ENCODE measurements around the gene NAE1. TPM values are rescaled to one million over a fixed set of nuclear protein-coding genes. Genes with fewer than 3 reads are reported as not detected.

The NAE1 gene
- total and polyA plus RNA-seq, 2 donors (not counting 1 experiment from before 2014, with no cell fraction given), result 47.4 to 59.7 TPM

DNA sequence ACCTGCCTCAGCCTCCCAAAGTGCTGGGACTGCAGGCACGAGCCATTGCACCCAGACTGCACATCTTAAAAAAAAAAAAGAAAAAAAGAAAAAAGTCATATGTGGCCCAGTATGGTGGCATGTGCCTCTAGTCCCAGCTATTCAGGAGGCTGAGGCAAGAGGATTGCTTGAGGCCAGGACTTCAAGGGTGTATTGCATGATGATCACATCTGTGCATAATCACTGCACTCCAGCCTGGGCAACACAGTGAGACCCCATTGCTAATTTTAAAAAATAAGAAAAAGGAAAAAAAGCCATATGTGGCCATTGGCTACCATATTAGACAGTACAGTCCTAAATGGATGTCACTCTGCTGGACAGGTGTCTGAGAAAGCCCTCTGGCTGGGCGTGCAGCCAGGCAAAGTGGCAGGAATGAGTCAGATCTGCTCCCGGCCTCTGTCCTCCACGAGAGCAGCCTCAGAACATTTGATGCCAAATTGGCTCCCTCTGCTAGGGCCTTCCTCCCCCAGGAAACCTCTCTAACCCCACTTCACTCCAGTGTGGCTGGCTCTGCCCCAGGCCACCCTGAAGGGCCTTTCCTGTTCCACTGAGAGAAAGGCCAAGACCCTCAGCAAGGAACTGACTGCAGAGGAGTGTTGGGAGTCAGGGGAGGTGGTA lies 28.1 kb upstream of the NAE1 start:
- Histone ChIP-seq H3K27ac (ENCODE audit: insufficient read depth, low read length) (no peak overlapping the region), H4K20me1 (ENCODE audit: control insufficient read depth, extremely low read depth, insufficient read depth, low read length) (no peaks in the 10 kb centered on the region), H3K4me1 (ENCODE audit: control insufficient read depth, extremely low read depth, insufficient read depth, low read length) (no peaks in the 10 kb centered on the region), H3K27me3 (ENCODE audit: control insufficient read depth, insufficient read depth, low read length) (no peaks in the 10 kb centered on the region), H3K4me2 (ENCODE audit: extremely low read depth, insufficient read depth, low read length) (no peak overlapping the region), H3K79me2 (ENCODE audit: control insufficient read depth, insufficient read depth, low read length) (no peaks in the 10 kb centered on the region), H3K36me3 (ENCODE audit: control insufficient read depth, insufficient read depth, low read length) (no peaks in the 10 kb centered on the region), H3K9me3 (ENCODE audit: control insufficient read depth, insufficient read depth, low read depth, low read length) (no peaks in the 10 kb centered on the region), H2AFZ (ENCODE audit: low read length) (no peak overlapping the region), H3K9ac (ENCODE audit: insufficient read depth, low read length) (no peak overlapping the region), H3K4me3 (replicated peaks in 1 of 4; ENCODE audit: control extremely low read depth in 1 of 4, insufficient read depth in 1 of 4, low read depth in 3 of 4, low read length in 4 of 4) (no peak overlapping the region)
- TF ChIP-seq CTCF (conservative IDR thresholded peaks at IDR 0.05 in 1 of 2, IDR thresholded peaks at IDR 0.05 in 1 of 2; ENCODE audit: low read depth in 1 of 2, low read length in 2 of 2), result no peak
- no peak for TF ChIP-seq EZH2 (IDR thresholded peaks at IDR 0.05; ENCODE audit: low read length, missing control alignments)
- DNase-seq (ENCODE audit: low read depth in 2 of 2), result peak; percentile 28 to 67

DNA sequence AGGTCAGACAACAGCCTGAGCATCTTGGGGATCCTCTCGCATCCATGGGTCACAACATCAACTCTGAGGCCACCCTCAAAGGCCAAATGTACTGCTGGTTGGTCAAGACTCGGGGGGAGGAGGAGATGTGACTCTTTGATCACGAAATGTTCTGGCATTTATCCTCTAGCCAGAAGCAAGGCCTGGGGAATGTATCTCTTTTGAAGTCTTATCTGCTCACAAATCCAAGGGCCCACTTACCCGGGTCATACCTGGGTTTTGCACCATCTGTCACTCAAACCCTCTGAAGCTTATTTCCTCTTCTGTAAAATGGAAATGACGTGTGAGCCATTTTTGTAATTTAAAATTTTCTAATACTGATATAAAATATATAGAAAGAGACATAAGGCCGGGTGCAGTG lies 26.7 kb upstream of the NAE1 start:
- no peak overlapping the region for H3K9ac ChIP-seq (ENCODE audit: insufficient read depth, low read length)
- no peaks in the 10 kb centered on the region for H3K79me2 ChIP-seq (ENCODE audit: control insufficient read depth, insufficient read depth, low read length)
- DNase-seq (ENCODE audit: low read depth in 2 of 2), result no peak
- no peaks in the 10 kb centered on the region for H3K27me3 ChIP-seq (ENCODE audit: control insufficient read depth, insufficient read depth, low read length)
- H4K20me1 ChIP-seq (ENCODE audit: control insufficient read depth, extremely low read depth, insufficient read depth, low read length), result no peaks in the 10 kb centered on the region
- H3K36me3 ChIP-seq (ENCODE audit: control insufficient read depth, insufficient read depth, low read length), result no peaks in the 10 kb centered on the region
- H3K4me2 ChIP-seq (ENCODE audit: extremely low read depth, insufficient read depth, low read length), result no peak overlapping the region
- no peak overlapping the region for H3K27ac ChIP-seq (ENCODE audit: insufficient read depth, low read length)
- H3K9me3 ChIP-seq (ENCODE audit: control insufficient read depth, insufficient read depth, low read depth, low read length), result no peaks in the 10 kb centered on the region
- TF ChIP-seq EZH2 (IDR thresholded peaks at IDR 0.05; ENCODE audit: low read length, missing control alignments) (no peak), CTCF (conservative IDR thresholded peaks at IDR 0.05 in 1 of 2, IDR thresholded peaks at IDR 0.05 in 1 of 2; ENCODE audit: low read depth in 1 of 2, low read length in 2 of 2) (no peak)
- no peak overlapping the region for H2AFZ ChIP-seq (ENCODE audit: low read length)
- no peak overlapping the region for H3K4me3 ChIP-seq (replicated peaks in 1 of 4; ENCODE audit: control extremely low read depth in 1 of 4, insufficient read depth in 1 of 4, low read depth in 3 of 4, low read length in 4 of 4)
- no peaks in the 10 kb centered on the region for H3K4me1 ChIP-seq (ENCODE audit: control insufficient read depth, extremely low read depth, insufficient read depth, low read length)

DNA sequence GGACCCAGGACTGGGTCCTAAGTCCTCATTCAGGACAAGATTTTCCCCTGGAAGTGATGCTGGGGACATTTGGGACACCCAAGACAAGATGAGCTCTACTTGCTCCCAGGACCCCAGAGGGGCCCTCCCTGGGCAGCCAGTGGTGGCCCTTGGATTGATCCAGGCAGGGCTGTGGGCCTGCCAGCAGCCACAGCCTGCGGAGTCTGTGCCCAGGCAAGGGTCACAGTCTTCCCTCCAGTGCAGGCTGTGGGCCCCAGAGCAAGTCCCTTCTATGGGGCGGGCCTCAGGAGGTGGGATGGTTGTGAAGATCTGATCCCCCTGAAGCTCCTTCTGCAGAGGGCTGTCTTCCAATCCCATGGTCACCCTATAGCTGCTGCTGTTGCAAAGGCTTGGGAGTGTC lies 26.0 kb upstream of the NAE1 start:
- H3K27me3 ChIP-seq (ENCODE audit: control insufficient read depth, insufficient read depth, low read length), result no peaks in the 10 kb centered on the region
- no peak for TF ChIP-seq CTCF (conservative IDR thresholded peaks at IDR 0.05 in 1 of 2, IDR thresholded peaks at IDR 0.05 in 1 of 2; ENCODE audit: low read depth in 1 of 2, low read length in 2 of 2)
- H3K79me2 ChIP-seq (ENCODE audit: control insufficient read depth, insufficient read depth, low read length), result no peaks in the 10 kb centered on the region
- no peak overlapping the region for H2AFZ ChIP-seq (ENCODE audit: low read length)
- H4K20me1 ChIP-seq (ENCODE audit: control insufficient read depth, extremely low read depth, insufficient read depth, low read length), result no peaks in the 10 kb centered on the region
- no peak for DNase-seq (ENCODE audit: low read depth in 2 of 2)
- no peaks in the 10 kb centered on the region for H3K36me3 ChIP-seq (ENCODE audit: control insufficient read depth, insufficient read depth, low read length)
- no peak overlapping the region for H3K27ac ChIP-seq (ENCODE audit: insufficient read depth, low read length)
- H3K4me2 ChIP-seq (ENCODE audit: extremely low read depth, insufficient read depth, low read length), result no peak overlapping the region
- no peaks in the 10 kb centered on the region for H3K9me3 ChIP-seq (ENCODE audit: control insufficient read depth, insufficient read depth, low read depth, low read length)
- no peaks in the 10 kb centered on the region for H3K4me1 ChIP-seq (ENCODE audit: control insufficient read depth, extremely low read depth, insufficient read depth, low read length)
- no peak overlapping the region for H3K4me3 ChIP-seq (replicated peaks in 1 of 4; ENCODE audit: control extremely low read depth in 1 of 4, insufficient read depth in 1 of 4, low read depth in 3 of 4, low read length in 4 of 4)
- H3K9ac ChIP-seq (ENCODE audit: insufficient read depth, low read length), result no peak overlapping the region
